Endodermal cell (in vitro differentiated cells): ENCODE results near the gene CCT5. TPM values are rescaled to one million over a fixed set of nuclear protein-coding genes. Genes with fewer than 3 reads are reported as not detected.

Experiments used
- DNase-seq: peaks from one replicate; pipeline ENCODE4 v3.0.0-alpha.2; 2017
- H3K27ac ChIP-seq: 2 replicates; pipeline ENCODE4 v1.5.1; 2013; ENCODE audit warnings: mild to moderate bottlenecking, low read depth, low read length, moderate library complexity
- H3K27me3 ChIP-seq: 2 replicates; pipeline ENCODE4 v1.6.1; 2013; ENCODE audit warnings: mild to moderate bottlenecking, low read length, moderate library complexity; ENCODE audit not compliant: insufficient read depth, control insufficient read depth, poor library complexity, severe bottlenecking
- H3K36me3 ChIP-seq: 2 replicates; pipeline ENCODE4 v1.7.0; 2013; ENCODE audit warnings: mild to moderate bottlenecking, low read length, moderate library complexity; ENCODE audit not compliant: control insufficient read depth, insufficient read depth
- H3K4me1 ChIP-seq: one replicate; pipeline ENCODE4 v1.7.0; 2013; ENCODE audit warnings: low read length; ENCODE audit not compliant: control insufficient read depth, insufficient read depth
- H3K4me3 ChIP-seq: 2 replicates; pipeline ENCODE4 v1.5.1; 2013; ENCODE audit warnings: mild to moderate bottlenecking, low read length, moderate library complexity
- H3K9ac ChIP-seq: 2 replicates; pipeline ENCODE4 v1.6.1; 2013; ENCODE audit warnings: mild to moderate bottlenecking, low read length, moderate library complexity; ENCODE audit not compliant: poor library complexity, severe bottlenecking; ENCODE audit errors: extremely low read depth
- H3K9me3 ChIP-seq: 2 replicates; pipeline ENCODE4 v1.6.1; 2013; ENCODE audit warnings: mild to moderate bottlenecking, low read length, moderate library complexity; ENCODE audit not compliant: control insufficient read depth
- H3K27ac Mint-ChIP-seq: 2 replicates; pipeline ENCODE4 v1.8.0; 2020; ENCODE audit warnings: mixed read lengths
- H3K27me3 Mint-ChIP-seq: 2 replicates; pipeline ENCODE4 v1.8.0; 2021; ENCODE audit warnings: mild to moderate bottlenecking, mixed read lengths; ENCODE audit not compliant: insufficient read depth
- H3K36me3 Mint-ChIP-seq: 2 replicates; pipeline ENCODE4 v1.8.0; 2020; ENCODE audit warnings: low read depth, mixed read lengths
- H3K4me1 Mint-ChIP-seq: 2 replicates; pipeline ENCODE4 v1.8.0; 2020; ENCODE audit warnings: mixed read lengths
- H3K4me3 Mint-ChIP-seq: 2 replicates; pipeline ENCODE4 v1.8.0; 2020; ENCODE audit warnings: mild to moderate bottlenecking, moderate library complexity, mixed read lengths
- H3K9me3 Mint-ChIP-seq: 2 replicates; pipeline ENCODE4 v1.8.0; 2020; ENCODE audit warnings: mild to moderate bottlenecking, mixed read lengths
- whole genome bisulfite sequencing, 2 experiments: methylation state at CpG; one replicate each; pipeline versions ENCODE4 v1.1.5 to v1.1.7; 2013; ENCODE audit warnings: missing lambda C conversion rate in 2 of 2, mixed read lengths in 1 of 2; ENCODE audit not compliant: insufficient coverage in 1 of 2, insufficient read length in 1 of 2; 5-methylcytosine and 5-hydroxymethylcytosine counted together
- total RNA-seq, 2 donors: library from RNA; stranded (reverse); fragmentation: NEBNext Ultra II Directional in 1 of 2; extraction: Animal tissue kit (Norgen Biotek cat#: 25700) in 1 of 2; gene quantifications; 2 replicates in 1 of 2; 3 replicates in 1 of 2; pipeline ENCODE4 v1.2.1, GENCODE V29; 2021
- TF ChIP-seq, protein P1 (sequence below): fragments of 200-600 bp; sonication (generic); conservative IDR thresholded peaks from 2 replicates; pipeline ENCODE4 v1.5.0; 2021; ENCODE audit warnings: antibody characterized with exemption, mild to moderate bottlenecking

CCT5 gene
- total RNA-seq, 2 donors from 2014 or later, result 316 to 356 TPM

DNA sequence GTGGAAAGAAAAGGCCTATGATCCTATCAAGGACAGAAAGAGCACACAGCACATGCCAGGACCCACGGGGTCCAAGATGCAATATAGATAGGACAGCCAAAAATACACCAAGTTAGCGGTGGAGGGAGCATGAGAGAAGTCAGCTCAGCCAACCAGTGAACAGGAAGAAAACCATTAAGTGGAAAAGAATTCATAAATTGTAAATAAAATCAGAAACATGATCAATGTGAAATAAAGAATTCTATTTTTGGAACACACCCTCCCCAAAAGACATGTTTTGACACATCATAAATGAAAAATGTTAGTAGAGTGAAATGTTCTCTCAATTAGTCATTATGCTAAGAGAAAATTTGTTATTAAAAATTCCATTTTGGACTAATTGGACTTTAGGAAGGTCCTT lies 36.0 kb upstream of the CCT5 start:
- H3K4me3 Mint-ChIP-seq, result no peak overlapping the region
- Histone ChIP-seq H3K27me3 (no peaks in the 10 kb centered on the region), H3K36me3 (no peaks in the 10 kb centered on the region), H3K9ac (no peak overlapping the region), H3K4me1 (no peaks in the 10 kb centered on the region), H3K27ac (no peak overlapping the region), H3K4me3 (no peak overlapping the region), H3K9me3 (no peaks in the 10 kb centered on the region)
- WGBS, 2 experiments, result 95 to 96% methylated on average over 2 of the region's 2 CpGs
- H3K36me3 Mint-ChIP-seq, result no peaks in the 10 kb centered on the region
- no peaks in the 10 kb centered on the region for H3K4me1 Mint-ChIP-seq
- H3K27me3 Mint-ChIP-seq, result no peaks in the 10 kb centered on the region
- TF ChIP-seq, protein P1, sequence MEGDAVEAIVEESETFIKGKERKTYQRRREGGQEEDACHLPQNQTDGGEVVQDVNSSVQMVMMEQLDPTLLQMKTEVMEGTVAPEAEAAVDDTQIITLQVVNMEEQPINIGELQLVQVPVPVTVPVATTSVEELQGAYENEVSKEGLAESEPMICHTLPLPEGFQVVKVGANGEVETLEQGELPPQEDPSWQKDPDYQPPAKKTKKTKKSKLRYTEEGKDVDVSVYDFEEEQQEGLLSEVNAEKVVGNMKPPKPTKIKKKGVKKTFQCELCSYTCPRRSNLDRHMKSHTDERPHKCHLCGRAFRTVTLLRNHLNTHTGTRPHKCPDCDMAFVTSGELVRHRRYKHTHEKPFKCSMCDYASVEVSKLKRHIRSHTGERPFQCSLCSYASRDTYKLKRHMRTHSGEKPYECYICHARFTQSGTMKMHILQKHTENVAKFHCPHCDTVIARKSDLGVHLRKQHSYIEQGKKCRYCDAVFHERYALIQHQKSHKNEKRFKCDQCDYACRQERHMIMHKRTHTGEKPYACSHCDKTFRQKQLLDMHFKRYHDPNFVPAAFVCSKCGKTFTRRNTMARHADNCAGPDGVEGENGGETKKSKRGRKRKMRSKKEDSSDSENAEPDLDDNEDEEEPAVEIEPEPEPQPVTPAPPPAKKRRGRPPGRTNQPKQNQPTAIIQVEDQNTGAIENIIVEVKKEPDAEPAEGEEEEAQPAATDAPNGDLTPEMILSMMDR, result no peak
- no peak for DNase-seq
- no peak overlapping the region for H3K27ac Mint-ChIP-seq
- no peaks in the 10 kb centered on the region for H3K9me3 Mint-ChIP-seq

GRCh38 chr5:10215366-10215765 lies 34.7 kb upstream of the CCT5 start:
- Mint-ChIP-seq H3K4me1 (no peaks in the 10 kb centered on the region), H3K27ac (no peak overlapping the region), H3K27me3 (no peaks in the 10 kb centered on the region), H3K4me3 (no peak overlapping the region), H3K9me3 (no peaks in the 10 kb centered on the region), H3K36me3 (no peaks in the 10 kb centered on the region)
- TF ChIP-seq, protein P1, result no peak
- 94 to 97% methylated on average over 4 to 5 of the region's 5 CpGs for WGBS, 2 experiments
- no peak for DNase-seq
- Histone ChIP-seq H3K36me3 (no peaks in the 10 kb centered on the region), H3K27me3 (no peaks in the 10 kb centered on the region), H3K27ac (no peak overlapping the region), H3K9me3 (no peaks in the 10 kb centered on the region), H3K9ac (no peak overlapping the region), H3K4me3 (no peak overlapping the region), H3K4me1 (no peaks in the 10 kb centered on the region)

- no peaks in the 10 kb centered on the region for H3K27me3 Mint-ChIP-seq
- no peak overlapping the region for H3K4me3 ChIP-seq
- TF ChIP-seq, protein P1, result no peak
- no peak overlapping the region for H3K9ac ChIP-seq
- H3K36me3 ChIP-seq, result no peaks in the 10 kb centered on the region
- no peaks in the 10 kb centered on the region for H3K9me3 ChIP-seq
- H3K4me1 ChIP-seq, result no peaks in the 10 kb centered on the region
- no peak overlapping the region for H3K27ac ChIP-seq
- no peak overlapping the region for H3K27ac Mint-ChIP-seq
- no peak for DNase-seq
- H3K4me1 Mint-ChIP-seq, result no peaks in the 10 kb centered on the region
- no peak overlapping the region for H3K4me3 Mint-ChIP-seq
- no peaks in the 10 kb centered on the region for H3K27me3 ChIP-seq
- 91 to 100% methylated on average over 3 to 5 of the region's 5 CpGs for WGBS, 2 experiments
- H3K9me3 Mint-ChIP-seq, result no peaks in the 10 kb centered on the region
- no peaks in the 10 kb centered on the region for H3K36me3 Mint-ChIP-seq
Observed at GRCh38 chr5:10216107-10216506, 34.0 kb upstream of the CCT5 start.
